Testis (tissue), 3 donors: ENCODE data around the gene COMTD1. TPM values are rescaled to one million over a fixed set of nuclear protein-coding genes. Genes with fewer than 3 reads are reported as not detected.

Source experiments
- DNase-seq: peaks from one replicate; pipeline ENCODE4 v3.0.0-alpha.2; 2019
- H3K27ac ChIP-seq, 2 donors: fragments of 200-600 bp; sonication (generic); one replicate each; pipeline ENCODE4 v1.5.1; 2019
- H3K27me3 ChIP-seq: fragments of 200-600 bp; sonication (generic); one replicate; pipeline ENCODE4 v1.5.1; 2019
- H3K36me3 ChIP-seq: fragments of 200-600 bp; sonication (generic); one replicate; pipeline ENCODE4 v1.5.1; 2017; ENCODE audit warnings: low read depth; ENCODE audit errors: missing control alignments
- H3K4me1 ChIP-seq: fragments of 200-600 bp; sonication (generic); one replicate; pipeline ENCODE4 v1.5.1; 2019
- H3K4me3 ChIP-seq, 2 donors: fragments of 200-600 bp; sonication (generic); one replicate each; pipeline ENCODE4 v1.5.1; 2017 to 2019
- H3K9me3 ChIP-seq: fragments of 200-600 bp; sonication (generic); one replicate; pipeline ENCODE4 v1.5.1; 2017
- CTCF ChIP-seq, 3 experiments: fragments of 450-650 bp in 2 of 3; fragments of 200-600 bp in 1 of 3; sonication (generic) in 1 of 3; IDR thresholded peaks; one replicate each; pipeline ENCODE4 v1.5.1; 2016 to 2019; ENCODE audit warnings: antibody characterized with exemption in 3 of 3, mild to moderate bottlenecking in 2 of 3, moderate library complexity in 1 of 3
- POLR2A ChIP-seq: fragments of 450-650 bp; IDR thresholded peaks from one replicate; pipeline ENCODE4 v1.6.1; 2017; ENCODE audit warnings: antibody characterized with exemption, mild to moderate bottlenecking, moderate library complexity
- WGBS, 2 donors: methylation state at CpG; one replicate each; pipeline ENCODE4 v1.1.5; 2018; 5-methylcytosine and 5-hydroxymethylcytosine counted together
- intact Hi-C: fragments of 100-400 bp; cut with DNase I; formaldehyde crosslinking; loops from one replicate; pipeline ENCODE4 v1.15.1; 2023; ENCODE audit warnings: low total_unique reads
- polyA plus RNA-seq: library from polyadenylated mRNA; stranded (reverse); fragments of 350-450 nt; fragmentation: Illumina TruSeq; extraction: RNeasy Lipid Tissue Mini Kit (QIAGEN cat#74804); gene quantifications from one replicate; pipeline ENCODE4 v1.2.3, GENCODE V29; 2014; ENCODE audit warnings: low read depth, low replicate concordance; ENCODE audit not compliant: insufficient read depth
- total RNA-seq, 2 donors: library from RNA; depleted of rRNA; stranded (reverse); fragments of >200 nt; gene quantifications; one replicate each; pipeline ENCODE4 v1.2.3, GENCODE V29; 2016

Gene COMTD1
- total and polyA plus RNA-seq, 3 donors from 2014 or later: 8.1 to 22.8 (median 18.8) TPM

GRCh38 chr10:75239096-75239790 lies 3.5 kb upstream of the COMTD1 start:
- H3K9me3 ChIP-seq: no peaks in the 10 kb centered on the region
- H3K36me3 ChIP-seq: no peaks in the 10 kb centered on the region
- WGBS, 2 donors: 82 to 84% methylated on average over 9 to 11 of the region's 11 CpGs
- H3K27ac ChIP-seq: no peak overlapping the region
- no peak for TF ChIP-seq CTCF (IDR thresholded peaks at IDR 0.05)
- no peak for TF ChIP-seq POLR2A
- H3K27me3 ChIP-seq: no peaks in the 10 kb centered on the region
- no peaks in the 10 kb centered on the region for H3K4me1 ChIP-seq
- DNase-seq: no peak
- no peak overlapping the region for H3K4me3 ChIP-seq
- intact Hi-C loops: loop anchor here (10.0 kb wide), 2 partner anchors 134 to 994 kb away; a partner anchor contains a TSS

- peaks cover 3% of the 10 kb centered on the region for H3K4me1 ChIP-seq
- no peaks in the 10 kb centered on the region for H3K9me3 ChIP-seq
- no peak overlapping the region for H3K27ac ChIP-seq
- 49 to 73% methylated on average over 20 to 37 of the region's 37 CpGs for WGBS, 2 donors
- intact Hi-C loops: loop anchor here (10.0 kb wide), 2 partner anchors 134 to 994 kb away; a partner anchor contains a TSS
- no peak for TF ChIP-seq POLR2A
- TF ChIP-seq CTCF (IDR thresholded peaks at IDR 0.05): no peak
- H3K4me3 ChIP-seq: peak overlapping the region in 1 of 2 donors; percentile 24
- DNase-seq: no peak
- H3K27me3 ChIP-seq: no peaks in the 10 kb centered on the region
- H3K36me3 ChIP-seq: no peaks in the 10 kb centered on the region
Observed at GRCh38 chr10:75238182-75239095, 2.7 kb upstream of the COMTD1 start.

- H3K27me3 ChIP-seq: no peaks in the 10 kb centered on the region
- no peak for DNase-seq
- peaks cover 4% of the 10 kb centered on the region for H3K4me1 ChIP-seq
- no peaks in the 10 kb centered on the region for H3K36me3 ChIP-seq
- H3K4me3 ChIP-seq: peak overlapping the region in 1 of 2 donors; percentile 77
- peak overlapping the region in 1 of 2 donors; percentile 31 for H3K27ac ChIP-seq
- TF ChIP-seq CTCF (IDR thresholded peaks at IDR 0.05) (peak in 1 of 3 experiments; percentile 9), POLR2A (no peak)
- 49 to 53% methylated on average over 12 of the region's 12 CpGs for WGBS, 2 donors
- intact Hi-C loops: loop anchor here (10.0 kb wide), 2 partner anchors 132 to 992 kb away; a partner anchor contains a TSS
- no peaks in the 10 kb centered on the region for H3K9me3 ChIP-seq
Observed at GRCh38 chr10:75236178-75236825, 545 bp upstream of the COMTD1 start.

GRCh38 chr10:75234683-75235374 lies 928 bp downstream of the COMTD1 start:
- DNase-seq: peak; percentile 38
- peak overlapping the region; percentile 19 to 85 for H3K27ac ChIP-seq
- intact Hi-C loops: loop anchor here (10.0 kb wide), 2 partner anchors 130 to 990 kb away; a partner anchor contains a TSS
- no peaks in the 10 kb centered on the region for H3K27me3 ChIP-seq
- H3K4me3 ChIP-seq: peak overlapping the region; percentile 63 to 77
- no peaks in the 10 kb centered on the region for H3K36me3 ChIP-seq
- WGBS, 2 donors: 0 to 2% methylated on average over 10 to 31 of the region's 62 CpGs
- peaks cover 4% of the 10 kb centered on the region for H3K4me1 ChIP-seq
- H3K9me3 ChIP-seq: no peaks in the 10 kb centered on the region
- no peak for TF ChIP-seq POLR2A
- no peak for TF ChIP-seq CTCF (IDR thresholded peaks at IDR 0.05)
